HEK293T (cell line): ENCODE results near the gene SRD5A3.

Source experiments
- CTCF ChIA-PET: fragments of 350-600 bp; formaldehyde crosslinking; extraction: SDS; loops from one replicate; lab custom pipeline; 2021; ENCODE audit warnings: antibody characterized with exemption, inconsistent platforms; lab: Yijun Ruan, JAX
- POLR2A ChIA-PET: fragments of 350-600 bp; formaldehyde crosslinking; extraction: SDS; loops from one replicate; lab custom pipeline; 2020; ENCODE audit warnings: antibody characterized with exemption, inconsistent platforms; lab: Yijun Ruan, JAX
- DNase-seq: peaks from one replicate; pipeline ENCODE4 v3.0.0; 2012; ENCODE audit warnings: mixed read lengths; ENCODE audit errors: extremely low spot score
- ARNT ChIP-seq: fragments of 450-650 bp; IDR thresholded peaks from 2 replicates; pipeline ENCODE4 v1.6.1; 2017; ENCODE audit warnings: mild to moderate bottlenecking
- BHLHE40 ChIP-seq: fragments of 450-650 bp; IDR thresholded peaks from 2 replicates; pipeline ENCODE4 v1.6.1; 2016; ENCODE audit warnings: mild to moderate bottlenecking, moderate library complexity, borderline replicate concordance
- CTBP1 ChIP-seq: fragments of 450-650 bp; IDR thresholded peaks from 2 replicates; pipeline ENCODE4 v1.6.1; 2016; ENCODE audit warnings: borderline replicate concordance
- ELF4 ChIP-seq: fragments of 450-650 bp; IDR thresholded peaks from 2 replicates; pipeline ENCODE4 v1.6.1; 2017; ENCODE audit warnings: antibody characterized with exemption
- FOXA1 ChIP-seq: fragments of 450-650 bp; IDR thresholded peaks from 2 replicates; pipeline ENCODE4 v1.6.1; 2016; ENCODE audit warnings: mild to moderate bottlenecking
- FOXK2 ChIP-seq: fragments of 450-650 bp; IDR thresholded peaks from 2 replicates; pipeline ENCODE4 v1.6.1; 2016; ENCODE audit warnings: mild to moderate bottlenecking
- FOXM1 ChIP-seq: fragments of 450-650 bp; IDR thresholded peaks from 2 replicates; pipeline ENCODE4 v1.6.1; 2017; ENCODE audit warnings: mild to moderate bottlenecking, borderline replicate concordance
- HDGF ChIP-seq: fragments of 450-650 bp; IDR thresholded peaks from 2 replicates; pipeline ENCODE4 v1.6.1; 2017; ENCODE audit warnings: antibody characterized with exemption, borderline replicate concordance
- L3MBTL2 ChIP-seq: fragments of 450-650 bp; conservative IDR thresholded peaks from 2 replicates; pipeline ENCODE4 v1.6.1; 2016; ENCODE audit warnings: mild to moderate bottlenecking
- LEF1 ChIP-seq: fragments of 450-650 bp; IDR thresholded peaks from 2 replicates; pipeline ENCODE4 v1.6.1; 2017; ENCODE audit warnings: mild to moderate bottlenecking, borderline replicate concordance
- NFRKB ChIP-seq: fragments of 450-650 bp; IDR thresholded peaks from 2 replicates; pipeline ENCODE4 v1.6.1; 2016; ENCODE audit warnings: mild to moderate bottlenecking, moderate library complexity
- SP1 ChIP-seq: fragments of 450-650 bp; IDR thresholded peaks from 2 replicates; pipeline ENCODE4 v1.6.1; 2017
- SUZ12 ChIP-seq: fragments of 450-650 bp; IDR thresholded peaks from 2 replicates; pipeline ENCODE4 v1.6.1; 2016; ENCODE audit warnings: mild to moderate bottlenecking
- TARDBP ChIP-seq: fragments of 450-650 bp; IDR thresholded peaks from 2 replicates; pipeline ENCODE4 v1.6.1; 2016
- ZNF384 ChIP-seq: fragments of 450-650 bp; IDR thresholded peaks from 2 replicates; pipeline ENCODE4 v1.6.1; 2016
- TF ChIP-seq, protein P1 (sequence below): fragments of 450-650 bp; IDR thresholded peaks from 2 replicates; pipeline ENCODE4 v1.6.1; 2016

Gene SRD5A3

DNA sequence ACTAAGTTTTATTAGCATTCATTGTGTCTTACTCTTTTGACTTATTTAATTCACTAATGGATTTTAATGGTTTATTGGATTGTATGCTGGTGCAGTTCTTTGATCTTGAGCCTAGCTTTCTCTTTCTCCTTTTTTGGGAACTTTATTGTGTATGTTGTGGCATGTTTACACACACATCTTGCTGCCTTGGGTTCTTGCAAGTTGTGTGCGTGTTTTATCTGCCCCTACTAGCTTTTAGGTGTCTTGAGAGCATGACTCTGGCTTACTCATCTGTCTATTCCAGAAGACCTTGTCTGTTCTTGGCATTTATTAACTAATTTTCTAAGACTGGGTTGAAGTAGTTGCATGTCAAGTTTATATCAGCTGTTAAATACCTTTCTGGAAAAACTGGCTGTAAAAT is 52.4 kb downstream of the SRD5A3 start:
- ChIA-PET POLR2A (interaction anchor here (0.7 to 0.8 kb wide), 3 partner anchors 12 to 158 kb away, joined by 3 to 6 read pairs (median 3); no protein-coding TSS in a partner anchor), CTCF (interaction anchor here (0.5 to 1.3 kb wide), 2 partner anchors 51 to 902 kb away, joined by 3 read pairs; no protein-coding TSS in a partner anchor)
- no peak for DNase-seq
- no peak for TF ChIP-seq CTBP1

DNA sequence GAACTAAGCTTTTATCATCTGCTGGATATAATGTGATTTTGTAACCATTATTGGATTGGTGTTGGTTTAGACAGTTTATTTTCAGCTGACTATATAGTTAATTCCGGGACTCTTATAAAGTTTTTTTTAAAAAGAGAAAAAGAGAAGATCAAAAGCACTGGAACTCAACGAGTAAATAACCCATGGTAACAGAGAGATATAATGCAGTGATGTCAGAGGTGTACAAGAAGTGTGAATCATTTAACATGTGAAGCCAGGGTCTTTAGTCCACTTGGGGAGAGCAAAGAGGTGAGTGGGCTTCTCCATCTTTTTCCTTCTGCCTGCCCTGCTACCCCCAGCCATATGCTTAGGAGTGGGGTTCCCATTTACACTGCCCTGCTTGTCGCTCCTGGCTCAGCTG is 52.9 kb downstream of the SRD5A3 start:
- TF ChIP-seq L3MBTL2 = no peak
- no peak for TF ChIP-seq NFRKB
- TF ChIP-seq TARDBP = no peak
- no peak for TF ChIP-seq SUZ12
- no peak for TF ChIP-seq FOXK2
- TF ChIP-seq CTBP1 = no peak
- no peak for TF ChIP-seq ZNF384
- TF ChIP-seq LEF1 = no peak
- no peak for TF ChIP-seq BHLHE40
- TF ChIP-seq FOXA1 = no peak
- no peak for DNase-seq
- ChIA-PET CTCF (interaction anchor here (1.3 kb wide), 1 partner anchor 52 kb away, joined by 3 read pairs; no protein-coding TSS in a partner anchor), POLR2A (no interaction called here)

DNA sequence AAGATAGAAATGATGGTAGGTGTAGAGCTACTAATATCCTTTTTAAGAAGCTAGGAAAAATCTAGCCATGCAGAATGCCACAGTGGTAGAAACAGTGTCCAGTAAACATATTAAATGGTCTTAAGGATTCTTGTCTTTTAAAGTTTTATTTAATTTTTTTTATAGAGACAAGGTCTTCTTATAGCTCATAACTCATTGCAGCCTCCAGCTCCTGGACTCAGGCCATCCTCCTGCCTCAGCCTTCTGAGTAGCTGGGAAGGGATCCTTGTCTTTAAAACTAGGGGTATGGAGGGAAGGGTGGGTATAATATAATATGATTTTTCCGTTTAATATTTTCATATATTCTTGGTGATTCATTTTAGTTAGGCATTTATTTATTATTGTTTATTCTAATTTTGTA is 53.5 kb downstream of the SRD5A3 start:
- no peak for DNase-seq
- CTCF ChIA-PET = no interaction called here
- TF ChIP-seq SP1 (no peak), FOXM1 (no peak), L3MBTL2 (no peak), NFRKB (no peak), FOXA1 (no peak), SUZ12 (no peak), BHLHE40 (no peak), FOXK2 (no peak), TARDBP (no peak), HDGF (no peak), ELF4 (no peak)
- TF ChIP-seq, protein P1, sequence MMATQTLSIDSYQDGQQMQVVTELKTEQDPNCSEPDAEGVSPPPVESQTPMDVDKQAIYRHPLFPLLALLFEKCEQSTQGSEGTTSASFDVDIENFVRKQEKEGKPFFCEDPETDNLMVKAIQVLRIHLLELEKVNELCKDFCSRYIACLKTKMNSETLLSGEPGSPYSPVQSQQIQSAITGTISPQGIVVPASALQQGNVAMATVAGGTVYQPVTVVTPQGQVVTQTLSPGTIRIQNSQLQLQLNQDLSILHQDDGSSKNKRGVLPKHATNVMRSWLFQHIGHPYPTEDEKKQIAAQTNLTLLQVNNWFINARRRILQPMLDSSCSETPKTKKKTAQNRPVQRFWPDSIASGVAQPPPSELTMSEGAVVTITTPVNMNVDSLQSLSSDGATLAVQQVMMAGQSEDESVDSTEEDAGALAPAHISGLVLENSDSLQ = no peak
- POLR2A ChIA-PET = no interaction called here

DNA sequence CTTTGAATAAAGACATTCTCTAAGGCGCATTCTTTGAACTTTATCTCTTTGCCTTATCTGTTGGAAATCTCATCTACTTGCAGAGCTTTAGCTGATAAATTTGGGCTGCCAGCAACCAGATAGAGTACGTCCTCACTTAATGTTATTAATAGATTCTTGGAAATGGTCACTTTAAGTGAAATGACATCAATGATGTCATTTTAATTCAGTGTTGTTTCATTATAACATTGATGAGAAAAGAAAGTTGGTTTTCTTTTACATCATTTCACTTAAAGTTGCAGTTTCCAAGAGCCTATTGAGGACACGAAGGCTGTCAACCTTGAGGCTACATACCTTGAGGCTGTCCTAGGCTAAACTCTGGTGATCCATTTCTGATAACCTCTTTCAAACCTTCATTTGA is 59.0 kb downstream of the SRD5A3 start:
- no peak for DNase-seq
- CTCF ChIA-PET = interaction anchor here (0.7 kb wide), 1 partner anchor 59 kb away, joined by 3 read pairs; the partner anchor contains the start of gene SRD5A3
- TF ChIP-seq L3MBTL2 (no peak), SP1 (no peak), FOXA1 (no peak), HDGF (no peak), FOXK2 (no peak), ZNF384 (no peak), CTBP1 (no peak), SUZ12 (no peak), BHLHE40 (no peak), ELF4 (no peak)
- POLR2A ChIA-PET = no interaction called here

DNA sequence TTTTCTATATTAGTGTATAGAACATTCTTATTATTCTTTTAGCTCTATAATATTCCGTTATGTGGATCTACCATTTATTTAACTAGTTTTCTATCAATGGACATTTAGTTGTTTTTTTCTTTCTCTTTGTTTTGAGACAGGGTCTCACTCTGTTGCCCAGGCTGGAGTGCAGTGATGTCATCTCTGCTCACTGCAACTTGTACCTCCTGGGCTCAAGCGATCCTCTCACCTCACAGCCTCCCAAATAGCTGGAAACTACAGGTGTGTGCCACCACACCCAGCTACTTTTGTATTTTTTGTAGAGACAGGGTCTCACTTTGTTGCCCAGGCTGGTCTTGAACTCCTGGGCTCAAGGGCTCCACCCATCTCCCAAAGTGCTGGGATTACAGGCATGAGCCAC is 60.5 kb downstream of the SRD5A3 start:
- DNase-seq = no peak
- TF ChIP-seq LEF1 (no peak), CTBP1 (no peak), HDGF (no peak), TARDBP (no peak), ZNF384 (no peak), BHLHE40 (no peak), NFRKB (no peak), FOXM1 (no peak), L3MBTL2 (no peak), SP1 (no peak), ELF4 (no peak), FOXA1 (no peak), SUZ12 (no peak), ARNT (no peak)
- TF ChIP-seq, protein P1 = no peak
- ChIA-PET POLR2A (interaction anchor here (1.5 kb wide), 1 partner anchor 11 kb away, joined by 3 read pairs; the partner anchor contains the start of gene TMEM165), CTCF (no interaction called here)

DNA sequence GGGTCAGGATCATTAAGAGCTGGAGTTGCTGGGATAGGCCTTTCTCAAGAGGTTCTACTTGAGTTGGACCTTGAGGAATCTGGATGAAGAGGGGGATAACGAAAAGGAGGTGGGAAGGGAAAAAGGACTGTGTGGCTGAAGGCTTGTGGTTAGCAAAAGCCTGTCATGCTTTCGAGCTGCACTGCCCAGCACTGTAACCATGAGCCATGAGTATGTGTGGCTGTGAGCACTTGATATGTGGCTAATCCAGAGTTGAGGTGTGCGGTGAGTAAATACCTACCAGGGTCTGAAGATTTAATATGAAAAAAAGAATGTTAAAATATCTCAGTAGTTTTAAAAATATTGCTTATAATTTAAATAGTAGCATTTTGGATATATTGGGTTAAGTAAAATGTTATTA is 61.1 kb downstream of the SRD5A3 start:
- CTCF ChIA-PET = no interaction called here
- POLR2A ChIA-PET = interaction anchor here (1.5 kb wide), 1 partner anchor 12 kb away, joined by 3 read pairs; the partner anchor contains the start of gene TMEM165
- no peak for DNase-seq
- TF ChIP-seq HDGF (no peak), FOXK2 (no peak), SUZ12 (no peak), BHLHE40 (no peak), LEF1 (no peak), FOXM1 (no peak), NFRKB (no peak), L3MBTL2 (no peak), TARDBP (no peak), ARNT (no peak), FOXA1 (no peak), SP1 (no peak), ELF4 (no peak)
- TF ChIP-seq, protein P1 = no peak
